CD14-positive monocyte (primary cell): ENCODE results near the gene XYLT1. TPM values are rescaled to one million over a fixed set of nuclear protein-coding genes. Genes with fewer than 3 reads are reported as not detected.

Experiments
- DNase-seq, 3 donors: peaks; one replicate each; pipeline ENCODE4 v3.0.0-alpha.2; 2011 to 2022
- H2AFZ ChIP-seq: 2 replicates; pipeline ENCODE4 v1.6.0; 2012; ENCODE audit warnings: mild to moderate bottlenecking, low read depth, low read length, inconsistent platforms; ENCODE audit not compliant: insufficient read depth, poor library complexity, severe bottlenecking
- H3K27ac ChIP-seq, 2 donors: 1 replicate in 1 of 2; 2 replicates in 1 of 2; pipeline ENCODE4 v1.5.1; 2012 to 2013; ENCODE audit warnings: low read length in 2 of 2, control low read depth in 1 of 2, inconsistent platforms in 1 of 2, low read depth in 1 of 2, mild to moderate bottlenecking in 1 of 2
- H3K27me3 ChIP-seq, 2 donors: one replicate each; pipeline versions ENCODE4 v1.6.0 to v1.6.1; 2011 to 2013; ENCODE audit warnings: low read length in 2 of 2; ENCODE audit not compliant: control insufficient read depth in 2 of 2, insufficient read depth in 2 of 2
- H3K36me3 ChIP-seq, 2 donors: replicated peaks in 1 of 2; 1 replicate in 1 of 2; 2 replicates in 1 of 2; pipeline versions ENCODE4 v1.5.1 to v1.6.1; 2012 to 2013; ENCODE audit warnings: low read length in 2 of 2, control low read depth in 1 of 2, inconsistent platforms in 1 of 2, mild to moderate bottlenecking in 1 of 2; ENCODE audit not compliant: insufficient read depth in 2 of 2, control insufficient read depth in 1 of 2
- H3K4me1 ChIP-seq, 2 donors: 1 replicate in 1 of 2; 2 replicates in 1 of 2; pipeline versions ENCODE4 v1.5.1 to v1.6.1; 2012 to 2013; ENCODE audit warnings: low read length in 2 of 2, control low read depth in 1 of 2, inconsistent platforms in 1 of 2, mild to moderate bottlenecking in 1 of 2, moderate library complexity in 1 of 2; ENCODE audit not compliant: insufficient read depth in 2 of 2, control insufficient read depth in 1 of 2
- H3K4me2 ChIP-seq: replicated peaks from 2 replicates; pipeline ENCODE3; 2012; ENCODE audit warnings: low read length, moderate library complexity, mild to moderate bottlenecking; ENCODE audit not compliant: poor library complexity, severe bottlenecking; ENCODE audit errors: extremely low read depth
- H3K4me3 ChIP-seq, 3 experiments: fragments of 200-600 bp in 1 of 3; sonication (generic) in 1 of 3; replicated peaks in 1 of 3; 1 replicate in 2 of 3; 2 replicates in 1 of 3; pipeline ENCODE4 v1.5.1; 2011 to 2013; ENCODE audit warnings: low read length in 3 of 3, mild to moderate bottlenecking in 3 of 3, control low read depth in 2 of 3, low read depth in 2 of 3, inconsistent platforms in 1 of 3, moderate library complexity in 1 of 3
- H3K79me2 ChIP-seq: 2 replicates; pipeline ENCODE4 v1.6.0; 2012; ENCODE audit warnings: mild to moderate bottlenecking, control low read depth, inconsistent platforms, low read length, moderate library complexity; ENCODE audit not compliant: insufficient read depth
- H3K9ac ChIP-seq: 2 replicates; pipeline ENCODE4 v1.6.0; 2017; ENCODE audit warnings: low read length, mild to moderate bottlenecking; ENCODE audit not compliant: insufficient read depth, poor library complexity, severe bottlenecking
- H3K9me3 ChIP-seq, 2 donors: replicated peaks in 1 of 2; 1 replicate in 1 of 2; 2 replicates in 1 of 2; pipeline versions ENCODE4 v1.5.1 to v1.6.1; 2012 to 2013; ENCODE audit warnings: low read length in 2 of 2, control low read depth in 1 of 2; ENCODE audit not compliant: control insufficient read depth in 1 of 2, insufficient read depth in 1 of 2
- H4K20me1 ChIP-seq: 2 replicates; pipeline ENCODE4 v1.6.0; 2012; ENCODE audit warnings: mild to moderate bottlenecking, low read length, control low read depth, moderate library complexity; ENCODE audit not compliant: insufficient read depth
- H3K27ac Mint-ChIP-seq, 7 donors: one replicate each; pipeline ENCODE4 v1.8.0; 2020; ENCODE audit warnings: mild to moderate bottlenecking in 7 of 7, mixed read lengths in 7 of 7, moderate library complexity in 6 of 7, inconsistent platforms in 2 of 7
- H3K27me3 Mint-ChIP-seq, 3 donors: one replicate each; pipeline ENCODE4 v1.8.0; 2021 to 2022; ENCODE audit warnings: low read depth in 3 of 3, mild to moderate bottlenecking in 3 of 3, mixed read lengths in 3 of 3, moderate library complexity in 3 of 3, inconsistent platforms in 1 of 3
- H3K36me3 Mint-ChIP-seq, 2 donors: one replicate each; pipeline ENCODE4 v1.8.0; 2020; ENCODE audit warnings: mixed read lengths in 2 of 2, inconsistent platforms in 1 of 2, mild to moderate bottlenecking in 1 of 2
- H3K4me1 Mint-ChIP-seq: one replicate; pipeline ENCODE4 v1.8.0; 2020; ENCODE audit warnings: mild to moderate bottlenecking, mixed read lengths
- H3K4me3 Mint-ChIP-seq, 2 donors: one replicate each; pipeline ENCODE4 v1.8.0; 2020; ENCODE audit warnings: mild to moderate bottlenecking in 2 of 2, mixed read lengths in 2 of 2, moderate library complexity in 1 of 2
- H3K9me3 Mint-ChIP-seq, 7 donors: one replicate each; pipeline ENCODE4 v1.8.0; 2020 to 2022; ENCODE audit warnings: mixed read lengths in 7 of 7, mild to moderate bottlenecking in 6 of 7, moderate library complexity in 6 of 7, inconsistent platforms in 2 of 7
- CTCF ChIP-seq: fragments of 200-600 bp; IDR thresholded peaks from one replicate; pipeline ENCODE4 v1.8.0; 2022; ENCODE audit warnings: antibody characterized with exemption, mild to moderate bottlenecking
- WGBS: methylation state at CpG from one replicate; pipeline ENCODE4 v1.1.5; 2013; ENCODE audit warnings: missing lambda C conversion rate; ENCODE audit not compliant: insufficient coverage; 5-methylcytosine and 5-hydroxymethylcytosine counted together
- intact Hi-C, 2 donors: fragments of 100-400 bp; cut with micrococcal nuclease; formaldehyde crosslinking; loops; one replicate each; pipeline versions ENCODE4 v1.15.0 to v1.15.1; 2023
- polyA plus RNA-seq, 3 donors: library from polyadenylated mRNA; depleted of rRNA in 1 of 3; unstranded in 2 of 3; stranded (reverse) in 1 of 3; fragments of 300-500 nt in 2 of 3; fragments of >200 nt in 1 of 3; fragmentation: Illumina TruSeq in 2 of 3; gene quantifications; 1 replicate in 2 of 3; 2 replicates in 1 of 3; pipeline ENCODE4 v1.2.3, GENCODE V29; 2012 to 2021

Gene XYLT1
- polyA plus RNA-seq, 3 donors, result 0.51 to 9.4 (median 1.6) TPM

- peaks cover 21% of the 10 kb centered on the region for H3K4me1 Mint-ChIP-seq
- no peaks in the 10 kb centered on the region for H3K27me3 ChIP-seq
- peaks cover 11 to 12% of the 10 kb centered on the region in 2 donors for H3K36me3 Mint-ChIP-seq
- H3K27ac Mint-ChIP-seq, result peak overlapping the region in 1 of 7 donors; percentile 11
- H3K27ac ChIP-seq, result no peak overlapping the region
- intact Hi-C loops, result loop anchor here in 1 of 2 donors (5.0 kb wide), 1 partner anchor 112 kb away; no protein-coding TSS in a partner anchor
- H3K27me3 Mint-ChIP-seq, result no peaks in the 10 kb centered on the region
- no peaks in the 10 kb centered on the region for H3K9me3 ChIP-seq
- H3K4me1 ChIP-seq, result peaks cover 4 to 9% of the 10 kb centered on the region in 2 donors
- H3K79me2 ChIP-seq, result peaks cover 71% of the 10 kb centered on the region
- TF ChIP-seq CTCF, result no peak
- H4K20me1 ChIP-seq, result no peaks in the 10 kb centered on the region
- H3K4me3 Mint-ChIP-seq, result no peak overlapping the region
- 100% methylated on average over 1 of the region's 4 CpGs for WGBS
- H3K4me3 ChIP-seq, result no peak overlapping the region
- H3K9me3 Mint-ChIP-seq, result no peaks in the 10 kb centered on the region
- no peaks in the 10 kb centered on the region for H3K36me3 ChIP-seq
- no peak overlapping the region for H3K9ac ChIP-seq
- H3K4me2 ChIP-seq, result no peak overlapping the region
- H2AFZ ChIP-seq, result no peak overlapping the region
- DNase-seq, result no peak
Measured at GRCh38 chr16:17389384-17389783, 81.4 kb downstream of the XYLT1 start.

GRCh38 chr16:17387256-17387655 lies 83.5 kb downstream of the XYLT1 start:
- Histone ChIP-seq H3K9ac (no peak overlapping the region), H4K20me1 (no peaks in the 10 kb centered on the region), H3K9me3 (no peaks in the 10 kb centered on the region), H3K27me3 (no peaks in the 10 kb centered on the region), H3K4me2 (no peak overlapping the region), H3K4me1 (peaks cover 25 to 31% of the 10 kb centered on the region in 2 donors), H3K36me3 (no peaks in the 10 kb centered on the region), H3K4me3 (no peak overlapping the region), H3K79me2 (peaks cover 70% of the 10 kb centered on the region), H3K27ac (no peak overlapping the region), H2AFZ (no peak overlapping the region)
- Mint-ChIP-seq H3K36me3 (peaks cover 12 to 14% of the 10 kb centered on the region in 2 donors), H3K27me3 (no peaks in the 10 kb centered on the region), H3K9me3 (no peaks in the 10 kb centered on the region), H3K4me3 (no peak overlapping the region), H3K27ac (no peak overlapping the region), H3K4me1 (peaks cover 37% of the 10 kb centered on the region)
- DNase-seq, result no peak
- no peak for TF ChIP-seq CTCF
- WGBS, result 100% methylated on average over 1 of the region's 4 CpGs
- intact Hi-C loops, result loop anchor here in 1 of 2 donors (5.0 kb wide), 1 partner anchor 110 kb away; no protein-coding TSS in a partner anchor
